A673 (cell line): ENCODE results near the gene MBD3.

ENCODE experiments used
- EZH2 ChIP-seq: fragments of 200-600 bp; sonication (generic); IDR thresholded peaks from 2 replicates; pipeline ENCODE4 v1.6.1; 2017; ENCODE audit warnings: borderline replicate concordance, low read depth, mild to moderate bottlenecking, mixed read lengths, antibody characterized with exemption, low read length; ENCODE audit not compliant: poor library complexity, severe bottlenecking
- TF ChIP-seq, protein P1 (sequence below): fragments of 300-800, 200-600 bp; sonication (generic); conservative IDR thresholded peaks from 2 replicates; pipeline ENCODE4 v1.5.1; 2017; ENCODE audit warnings: low read depth, mild to moderate bottlenecking, antibody characterized with exemption, low read length, moderate library complexity, mixed read lengths

DNA sequence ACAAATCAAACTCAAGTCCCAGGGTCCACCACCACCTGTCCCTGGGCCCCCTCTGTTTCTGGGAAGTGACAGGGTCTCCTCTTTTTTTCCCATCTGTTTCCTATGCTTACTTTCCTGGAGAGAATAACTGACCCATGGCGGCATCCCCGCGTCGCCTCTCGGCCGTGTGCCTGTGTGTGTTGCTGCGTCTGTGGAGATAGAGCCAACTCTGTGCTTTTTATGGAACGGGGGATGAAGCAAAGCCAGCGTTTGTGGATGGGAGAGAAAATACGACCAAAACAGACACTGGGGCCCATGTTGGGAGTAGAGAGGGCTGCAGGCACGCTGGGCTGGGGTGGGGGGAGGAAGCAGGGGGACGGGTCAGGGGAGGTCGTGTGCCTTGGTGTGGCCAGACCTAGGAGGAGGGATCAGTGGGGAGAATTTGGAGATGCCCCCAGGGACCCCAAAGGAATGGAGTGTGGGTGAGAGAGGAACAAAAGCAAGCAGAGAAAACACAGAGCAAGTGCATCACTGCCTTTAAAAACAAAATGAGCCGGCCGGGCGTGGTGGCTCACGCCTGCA is 52.2 kb downstream of the MBD3 start:
- TF ChIP-seq, protein P1, sequence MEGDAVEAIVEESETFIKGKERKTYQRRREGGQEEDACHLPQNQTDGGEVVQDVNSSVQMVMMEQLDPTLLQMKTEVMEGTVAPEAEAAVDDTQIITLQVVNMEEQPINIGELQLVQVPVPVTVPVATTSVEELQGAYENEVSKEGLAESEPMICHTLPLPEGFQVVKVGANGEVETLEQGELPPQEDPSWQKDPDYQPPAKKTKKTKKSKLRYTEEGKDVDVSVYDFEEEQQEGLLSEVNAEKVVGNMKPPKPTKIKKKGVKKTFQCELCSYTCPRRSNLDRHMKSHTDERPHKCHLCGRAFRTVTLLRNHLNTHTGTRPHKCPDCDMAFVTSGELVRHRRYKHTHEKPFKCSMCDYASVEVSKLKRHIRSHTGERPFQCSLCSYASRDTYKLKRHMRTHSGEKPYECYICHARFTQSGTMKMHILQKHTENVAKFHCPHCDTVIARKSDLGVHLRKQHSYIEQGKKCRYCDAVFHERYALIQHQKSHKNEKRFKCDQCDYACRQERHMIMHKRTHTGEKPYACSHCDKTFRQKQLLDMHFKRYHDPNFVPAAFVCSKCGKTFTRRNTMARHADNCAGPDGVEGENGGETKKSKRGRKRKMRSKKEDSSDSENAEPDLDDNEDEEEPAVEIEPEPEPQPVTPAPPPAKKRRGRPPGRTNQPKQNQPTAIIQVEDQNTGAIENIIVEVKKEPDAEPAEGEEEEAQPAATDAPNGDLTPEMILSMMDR = no peak
- TF ChIP-seq EZH2 = no peak
